ENCODE measurements around the gene PXDC1.

Gene PXDC1

DNA sequence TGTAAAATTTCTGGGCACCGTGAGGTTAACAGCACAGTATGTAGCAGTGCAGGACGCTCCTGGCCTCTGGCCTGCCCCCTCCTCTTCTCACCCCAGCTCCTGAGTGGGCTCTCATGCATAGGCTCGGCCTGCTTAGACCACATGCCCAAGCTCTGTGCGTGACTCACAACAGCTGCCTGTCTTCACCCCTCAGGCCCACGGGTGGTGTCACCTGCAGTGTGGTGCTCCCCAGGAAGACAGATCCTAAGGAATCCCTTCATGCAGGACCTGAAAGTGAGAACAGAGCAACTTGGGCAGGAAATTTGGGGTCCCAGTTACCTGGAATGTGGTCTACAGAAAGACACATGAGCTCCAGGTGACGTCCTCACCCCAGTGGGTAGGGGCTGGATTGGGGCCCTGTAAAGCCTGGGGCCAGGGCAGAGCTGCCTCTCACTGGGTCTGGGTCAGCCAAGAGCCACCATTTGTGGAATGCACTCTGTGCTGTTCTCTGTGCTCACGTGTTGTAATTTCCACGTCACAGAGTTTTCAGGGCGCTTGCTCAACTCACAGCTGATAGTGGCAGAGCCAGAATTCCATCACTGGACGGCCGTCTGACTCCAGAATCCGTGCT, 37.0 kb upstream of the PXDC1 start:
- no peak overlapping the region for H3K9ac ChIP-seq (ENCODE audit: insufficient read length, low read depth)
- H3K4me1 ChIP-seq (ENCODE audit: insufficient read depth, insufficient read length): no peaks in the 10 kb centered on the region
- no peaks in the 10 kb centered on the region for H3K27me3 ChIP-seq (ENCODE audit: insufficient read depth, insufficient read length)
- DNase-seq (ENCODE audit: low read depth, low spot score): no peak
- no peak overlapping the region for H3K4me3 ChIP-seq (ENCODE audit: insufficient read length, low read depth)
- H3K36me3 ChIP-seq (ENCODE audit: insufficient read depth, insufficient read length, low read length): no peaks in the 10 kb centered on the region
- no peaks in the 10 kb centered on the region for H3K9me3 ChIP-seq (ENCODE audit: insufficient read depth, low read length)
- no peak for TF ChIP-seq SUZ12 (IDR thresholded peaks at IDR 0.05; ENCODE audit: extremely low read depth, insufficient read depth, insufficient read length)
- no peak for TF ChIP-seq YY1 (IDR thresholded peaks at IDR 0.05; ENCODE audit: insufficient read depth, insufficient read length)
- TF ChIP-seq ZNF274 (IDR thresholded peaks at IDR 0.05; ENCODE audit: low read depth, low read length): no peak

DNA sequence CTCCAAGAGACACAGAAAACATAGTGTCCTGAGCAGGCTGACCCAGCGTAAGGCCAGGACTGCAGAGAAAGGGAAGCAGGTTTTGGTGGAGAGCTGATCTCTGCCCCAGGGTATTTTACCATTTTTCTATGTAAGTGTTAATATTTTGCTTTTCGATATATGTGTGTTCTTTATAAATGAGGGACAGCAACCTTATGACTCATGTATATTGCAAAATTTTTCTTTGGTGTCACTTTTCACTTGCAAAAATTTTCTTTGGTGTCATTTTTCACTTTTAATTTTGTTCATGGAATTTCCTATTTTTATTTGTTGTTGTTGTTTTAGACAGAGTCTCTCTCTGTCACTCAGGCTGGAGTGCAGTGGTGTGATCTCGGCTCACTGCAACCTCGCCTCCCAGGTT, 34.6 kb upstream of the PXDC1 start:
- no peak for DNase-seq (ENCODE audit: low read depth, low spot score)
- no peaks in the 10 kb centered on the region for H3K27me3 ChIP-seq (ENCODE audit: insufficient read depth, insufficient read length)
- no peaks in the 10 kb centered on the region for H3K36me3 ChIP-seq (ENCODE audit: insufficient read depth, insufficient read length, low read length)
- H3K9ac ChIP-seq (ENCODE audit: insufficient read length, low read depth): no peak overlapping the region
- TF ChIP-seq SUZ12 (IDR thresholded peaks at IDR 0.05; ENCODE audit: extremely low read depth, insufficient read depth, insufficient read length) (no peak), YY1 (IDR thresholded peaks at IDR 0.05; ENCODE audit: insufficient read depth, insufficient read length) (no peak), ZNF274 (IDR thresholded peaks at IDR 0.05; ENCODE audit: low read depth, low read length) (no peak)
- no peaks in the 10 kb centered on the region for H3K9me3 ChIP-seq (ENCODE audit: insufficient read depth, low read length)
- H3K4me3 ChIP-seq (ENCODE audit: insufficient read length, low read depth): no peak overlapping the region
- no peaks in the 10 kb centered on the region for H3K4me1 ChIP-seq (ENCODE audit: insufficient read depth, insufficient read length)

GRCh38 chr6:3785745-3786098, 34.2 kb upstream of the PXDC1 start:
- Histone ChIP-seq H3K4me1 (ENCODE audit: insufficient read depth, insufficient read length) (no peaks in the 10 kb centered on the region), H3K36me3 (ENCODE audit: insufficient read depth, insufficient read length, low read length) (no peaks in the 10 kb centered on the region)

DNA sequence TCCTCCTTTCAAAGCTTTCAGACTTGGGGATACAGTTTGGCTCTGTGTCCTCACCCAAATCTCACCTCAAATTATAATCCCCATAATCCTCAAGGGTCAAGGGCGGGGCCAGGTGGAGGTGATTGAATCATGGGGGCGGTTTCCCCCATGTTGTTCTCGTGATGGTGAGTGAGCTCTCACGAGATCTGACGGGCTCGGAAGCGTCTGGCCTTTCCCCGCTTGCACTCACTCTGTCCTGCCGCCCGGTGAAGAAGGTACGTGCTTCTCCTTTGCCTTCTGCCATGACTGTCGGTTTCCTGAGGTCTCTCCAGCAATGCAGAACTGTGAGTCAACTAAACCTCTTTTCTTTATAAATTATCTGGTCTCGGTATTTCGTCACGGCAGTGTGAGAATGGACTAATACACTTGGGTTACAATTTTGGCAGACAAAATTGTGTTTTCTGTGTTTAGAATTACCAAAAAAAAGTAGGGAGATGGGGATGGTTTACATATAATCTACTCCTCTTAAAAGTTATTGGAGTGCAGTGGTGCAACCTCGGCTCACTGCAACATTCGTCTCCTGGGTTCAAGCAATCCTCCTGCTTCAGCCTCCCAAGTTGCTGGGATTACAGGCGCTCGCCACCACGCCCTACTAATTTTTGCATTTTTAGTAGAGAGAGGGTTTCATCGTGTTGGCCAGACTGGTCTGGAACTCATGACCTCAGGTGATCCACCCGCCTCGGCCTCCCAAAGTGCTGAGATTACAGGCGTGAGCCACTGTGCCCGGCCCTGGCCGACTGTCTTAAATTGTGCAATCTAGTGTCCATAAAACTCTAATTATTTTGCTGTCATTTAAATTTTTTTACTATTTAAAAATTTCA, 33.6 kb upstream of the PXDC1 start:
- TF ChIP-seq SUZ12 (IDR thresholded peaks at IDR 0.05; ENCODE audit: extremely low read depth, insufficient read depth, insufficient read length) (no peak), YY1 (IDR thresholded peaks at IDR 0.05; ENCODE audit: insufficient read depth, insufficient read length) (no peak), ZNF274 (IDR thresholded peaks at IDR 0.05; ENCODE audit: low read depth, low read length) (no peak)
- H3K9ac ChIP-seq (ENCODE audit: insufficient read length, low read depth): no peak overlapping the region
- H3K36me3 ChIP-seq (ENCODE audit: insufficient read depth, insufficient read length, low read length): no peaks in the 10 kb centered on the region
- no peak overlapping the region for H3K4me3 ChIP-seq (ENCODE audit: insufficient read length, low read depth)
- H3K4me1 ChIP-seq (ENCODE audit: insufficient read depth, insufficient read length): no peaks in the 10 kb centered on the region
- DNase-seq (ENCODE audit: low read depth, low spot score): no peak
- H3K9me3 ChIP-seq (ENCODE audit: insufficient read depth, low read length): no peaks in the 10 kb centered on the region
- H3K27me3 ChIP-seq (ENCODE audit: insufficient read depth, insufficient read length): no peaks in the 10 kb centered on the region

More at GRCh38 chr6:3785745-3786098, 34.2 kb upstream of the PXDC1 start:
- no peak for TF ChIP-seq ZNF274 (IDR thresholded peaks at IDR 0.05; ENCODE audit: low read depth, low read length)
- no peak for TF ChIP-seq YY1 (IDR thresholded peaks at IDR 0.05; ENCODE audit: insufficient read depth, insufficient read length)
- Histone ChIP-seq H3K27me3 (ENCODE audit: insufficient read depth, insufficient read length) (no peaks in the 10 kb centered on the region), H3K4me3 (ENCODE audit: insufficient read length, low read depth) (no peak overlapping the region), H3K9ac (ENCODE audit: insufficient read length, low read depth) (no peak overlapping the region), H3K9me3 (ENCODE audit: insufficient read depth, low read length) (no peaks in the 10 kb centered on the region)
- no peak for DNase-seq (ENCODE audit: low read depth, low spot score)

DNA sequence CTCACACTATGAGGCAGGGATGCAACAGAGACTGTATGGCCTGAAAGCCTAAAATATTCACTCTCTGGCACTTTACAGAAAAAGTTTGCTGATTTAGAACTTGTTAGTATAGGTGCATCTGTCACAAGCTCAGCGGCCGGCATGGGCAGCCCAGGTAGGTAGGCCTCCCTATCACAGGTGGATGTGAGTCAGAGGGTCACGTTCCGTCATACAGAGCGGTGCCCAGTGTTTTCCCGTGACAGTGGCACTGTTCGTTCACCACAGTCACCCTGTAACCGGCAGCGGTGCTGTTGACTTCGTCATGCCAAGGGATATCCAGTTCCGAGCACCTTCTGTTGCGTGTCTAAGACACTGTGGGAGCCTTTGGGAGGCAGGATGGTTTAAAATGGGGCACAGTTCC, 32.9 kb upstream of the PXDC1 start:
- no peaks in the 10 kb centered on the region for H3K36me3 ChIP-seq (ENCODE audit: insufficient read depth, insufficient read length, low read length)
- H3K9me3 ChIP-seq (ENCODE audit: insufficient read depth, low read length): no peaks in the 10 kb centered on the region
- H3K27me3 ChIP-seq (ENCODE audit: insufficient read depth, insufficient read length): no peaks in the 10 kb centered on the region
- no peak overlapping the region for H3K4me3 ChIP-seq (ENCODE audit: insufficient read length, low read depth)
- TF ChIP-seq YY1 (IDR thresholded peaks at IDR 0.05; ENCODE audit: insufficient read depth, insufficient read length) (no peak), ZNF274 (IDR thresholded peaks at IDR 0.05; ENCODE audit: low read depth, low read length) (no peak), SUZ12 (IDR thresholded peaks at IDR 0.05; ENCODE audit: extremely low read depth, insufficient read depth, insufficient read length) (no peak)
- H3K9ac ChIP-seq (ENCODE audit: insufficient read length, low read depth): no peak overlapping the region
- H3K4me1 ChIP-seq (ENCODE audit: insufficient read depth, insufficient read length): no peaks in the 10 kb centered on the region
- DNase-seq (ENCODE audit: low read depth, low spot score): no peak

DNA sequence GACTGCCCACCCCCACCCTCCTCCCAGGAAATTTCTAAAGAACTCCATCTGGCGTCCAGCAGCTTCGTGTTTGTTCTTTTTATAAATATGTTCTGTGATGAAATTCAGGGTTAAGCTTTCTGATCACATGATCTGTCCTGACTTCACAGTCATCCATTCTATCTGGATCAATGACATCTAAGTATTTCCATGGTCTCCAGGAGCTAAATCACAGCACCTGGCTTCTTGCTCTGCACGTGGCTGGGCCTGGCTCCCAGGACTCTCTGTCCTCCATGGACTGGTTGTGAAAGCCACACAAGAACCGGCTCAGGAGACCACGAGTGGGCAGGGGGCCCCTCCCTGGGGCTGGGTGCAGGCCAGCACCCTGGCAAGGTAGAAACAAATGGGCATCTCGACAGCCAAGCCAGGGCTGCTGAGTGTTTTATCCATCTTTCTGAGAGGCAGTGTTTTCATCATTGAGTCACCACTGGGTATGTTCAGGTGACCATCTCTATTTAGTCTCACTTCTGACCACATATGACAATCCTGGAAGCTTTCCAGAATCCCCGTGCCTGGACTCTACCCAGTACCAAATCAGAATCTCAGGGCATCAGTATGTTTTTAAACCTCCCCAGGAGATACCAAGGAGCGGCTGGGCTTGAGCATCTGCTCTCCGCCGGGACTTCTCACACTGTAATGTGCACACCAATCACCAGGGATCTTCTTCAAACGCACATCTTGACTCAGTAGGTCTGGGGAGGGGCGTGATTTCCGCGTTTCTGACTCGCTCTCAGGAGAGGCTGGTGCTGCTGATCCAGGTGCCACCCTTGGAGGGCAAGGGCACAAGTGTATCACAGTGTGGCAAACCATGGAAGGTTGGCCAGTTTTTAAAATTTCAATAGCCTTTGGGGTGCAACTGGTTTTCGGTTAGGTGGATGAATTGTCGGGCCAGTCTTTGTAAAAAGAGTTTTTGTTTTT, 31.6 kb upstream of the PXDC1 start:
- Histone ChIP-seq H3K4me1 (ENCODE audit: insufficient read depth, insufficient read length) (no peaks in the 10 kb centered on the region), H3K9me3 (ENCODE audit: insufficient read depth, low read length) (no peaks in the 10 kb centered on the region), H3K4me3 (ENCODE audit: insufficient read length, low read depth) (no peak overlapping the region), H3K36me3 (ENCODE audit: insufficient read depth, insufficient read length, low read length) (no peaks in the 10 kb centered on the region), H3K27me3 (ENCODE audit: insufficient read depth, insufficient read length) (no peaks in the 10 kb centered on the region), H3K9ac (ENCODE audit: insufficient read length, low read depth) (no peak overlapping the region)
- no peak for DNase-seq (ENCODE audit: low read depth, low spot score)
- TF ChIP-seq ZNF274 (IDR thresholded peaks at IDR 0.05; ENCODE audit: low read depth, low read length): no peak
- TF ChIP-seq YY1 (IDR thresholded peaks at IDR 0.05; ENCODE audit: insufficient read depth, insufficient read length): no peak
- TF ChIP-seq SUZ12 (IDR thresholded peaks at IDR 0.05; ENCODE audit: extremely low read depth, insufficient read depth, insufficient read length): no peak

All from NT2/D1 (cell line).